Activated naive CD4-positive, alpha-beta T cell treated with anti-CD3 and anti-CD28 coated beads, Interleukin-2, amount 50 U/mL, for 72 hours (primary cell): Measurements from ENCODE around the gene C12orf56. TPM values are rescaled to one million over a fixed set of nuclear protein-coding genes. Genes with fewer than 3 reads are reported as not detected.
"Not testable (repeated sequence)": the region's sequence is repeated elsewhere in the genome, so short reads cannot be mapped to it uniquely, and the experiment has no call there.

ENCODE experiments used
- ATAC-seq, 2 donors: fragments of 150-1000 bp; cut with Tn5 transposase; 2 replicates each; pipeline ENCODE4 v1.10.0; 2021; ENCODE audit warnings: mild to moderate bottlenecking in 2 of 2, moderate library complexity in 2 of 2
- DNase-seq, 2 donors: peaks; one replicate each; pipeline ENCODE4 v3.0.0; 2021 to 2022; ENCODE audit warnings: low spot score in 2 of 2
- H3K27ac Mint-ChIP-seq, 2 donors: one replicate each; pipeline ENCODE4 v1.8.0; 2022; ENCODE audit warnings: mild to moderate bottlenecking in 2 of 2, mixed read lengths in 2 of 2
- H3K36me3 Mint-ChIP-seq, 2 donors: one replicate each; pipeline ENCODE4 v1.8.0; 2022; ENCODE audit warnings: mixed read lengths in 2 of 2
- H3K9me3 Mint-ChIP-seq, 2 donors: one replicate each; pipeline ENCODE4 v1.8.0; 2022; ENCODE audit warnings: mixed read lengths in 2 of 2
- total RNA-seq, 2 donors: library from RNA; stranded (reverse); gene quantifications; one replicate each; pipeline ENCODE4 v1.2.3, GENCODE V29; 2022

Gene C12orf56
- total RNA-seq, 2 donors from 2014 or later, result not detected

DNA sequence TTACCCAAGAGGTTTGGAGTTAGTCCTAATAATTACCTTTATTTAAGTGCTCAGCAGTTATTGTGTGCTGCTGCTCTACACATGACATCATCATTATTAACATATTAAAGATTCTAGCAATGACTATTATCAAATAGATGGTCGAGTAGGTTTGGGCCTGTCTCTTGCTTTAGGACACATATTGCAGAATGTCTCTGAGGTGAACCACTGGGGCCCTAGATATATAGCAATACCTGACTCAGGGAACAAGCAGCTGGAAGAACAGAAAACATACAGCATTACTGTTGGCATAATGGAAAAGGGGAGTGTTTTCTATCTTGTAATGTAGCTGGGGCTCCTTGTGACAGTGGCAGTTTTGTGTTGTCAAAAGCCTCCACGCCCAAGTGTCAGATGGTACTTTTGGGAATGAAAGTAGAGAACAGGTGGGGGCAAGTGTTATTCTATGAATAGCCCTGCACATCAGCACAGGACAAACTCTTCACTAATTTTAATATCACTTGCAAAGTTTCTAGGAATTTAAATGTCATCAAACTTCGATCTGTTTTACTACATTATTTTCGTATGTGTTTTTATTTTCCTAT, 54.6 kb downstream of the C12orf56 start:
- peaks cover 0 to 7% of the 10 kb centered on the region in 2 donors for H3K36me3 Mint-ChIP-seq
- no peak for DNase-seq
- no peaks in the 10 kb centered on the region for H3K9me3 Mint-ChIP-seq
- no peak overlapping the region for H3K27ac Mint-ChIP-seq
- no peak for ATAC-seq

GRCh38 chr12:64332938-64333337, 57.6 kb downstream of the C12orf56 start:
- H3K36me3 Mint-ChIP-seq, result no peaks in the 10 kb centered on the region
- peaks cover 0 to 5% of the 10 kb centered on the region in 2 donors for H3K9me3 Mint-ChIP-seq
- no peak for ATAC-seq
- peak overlapping the region in 1 of 2 donors; percentile 42 for H3K27ac Mint-ChIP-seq
- no peak for DNase-seq

DNA sequence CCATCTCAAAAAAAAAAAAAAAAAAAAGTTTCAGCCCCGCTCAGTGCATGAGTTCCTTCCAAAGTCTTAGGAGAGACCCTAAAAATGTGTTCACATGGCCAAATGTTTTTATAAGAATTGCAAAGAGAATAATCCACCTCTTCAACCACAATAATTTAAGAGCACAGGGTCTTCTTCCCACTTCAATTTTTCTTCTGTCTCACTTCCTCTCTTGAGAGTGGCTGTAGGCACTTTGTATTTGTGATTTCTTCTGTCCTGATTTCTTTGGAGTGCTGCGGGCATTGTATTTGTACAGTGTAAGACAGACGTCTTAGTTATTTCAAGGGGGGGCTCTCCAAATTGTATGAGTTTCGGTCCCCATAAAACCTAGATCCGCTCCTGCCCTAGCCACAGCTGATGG, 58.3 kb downstream of the C12orf56 start:
- peak overlapping the region in 1 of 2 donors; percentile 42 for H3K27ac Mint-ChIP-seq
- H3K9me3 Mint-ChIP-seq, result peaks cover 0 to 5% of the 10 kb centered on the region in 2 donors
- ATAC-seq (no peak), DNase-seq (no peak)
- H3K36me3 Mint-ChIP-seq, result no peaks in the 10 kb centered on the region

DNA sequence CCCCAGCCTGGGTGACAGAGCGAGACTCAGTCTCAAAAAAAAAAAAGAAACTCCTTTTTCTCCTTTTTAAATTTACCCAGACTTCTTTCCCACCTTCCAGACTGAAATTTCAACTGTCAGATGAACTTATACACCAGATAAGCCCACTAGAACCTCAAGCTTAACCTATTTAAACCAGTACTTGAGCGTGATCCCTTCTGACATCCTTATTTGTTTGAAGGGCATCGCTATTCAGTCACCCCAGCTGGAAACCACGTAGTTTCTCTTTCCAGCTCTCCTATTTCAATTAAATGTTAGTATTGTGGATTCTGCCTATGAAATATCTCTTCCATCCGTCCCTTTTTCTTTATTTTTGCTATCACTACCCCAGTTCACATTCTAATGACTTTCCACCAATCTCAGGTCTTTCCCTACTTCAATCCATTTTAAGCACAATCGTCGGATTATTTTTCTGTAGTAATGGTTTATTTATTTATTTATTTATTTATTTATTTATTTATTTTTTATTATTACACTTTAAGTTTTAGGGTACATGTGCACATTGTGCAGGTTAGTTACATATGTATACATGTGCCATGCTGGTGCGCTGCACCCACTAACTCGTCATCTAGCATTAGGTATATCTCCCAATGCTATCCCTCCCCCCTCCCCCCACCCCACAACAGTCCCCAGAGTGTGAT, 61.4 kb downstream of the C12orf56 start:
- H3K36me3 Mint-ChIP-seq, H3K27ac Mint-ChIP-seq, ATAC-seq, DNase-seq, H3K9me3 Mint-ChIP-seq: not testable (repeated sequence)

DNA sequence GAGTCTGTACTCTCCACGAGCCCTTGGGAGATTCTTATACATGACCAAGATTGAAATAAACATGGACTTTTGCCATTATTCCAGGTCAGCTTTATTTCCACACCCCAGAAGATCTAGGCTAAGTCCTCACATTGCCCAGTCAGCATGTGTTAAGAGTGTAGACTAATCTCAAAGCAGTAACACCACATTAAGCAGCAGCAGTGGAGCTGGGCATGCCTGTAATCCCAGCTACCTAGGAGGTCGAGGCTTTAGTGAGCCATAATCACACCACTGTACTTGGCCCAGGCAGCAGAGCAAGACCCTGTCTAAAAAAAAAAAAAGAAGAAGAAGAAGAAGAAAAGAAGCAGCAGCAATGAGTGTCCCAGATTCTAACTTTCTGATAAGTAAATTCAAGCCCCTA, 65.5 kb downstream of the C12orf56 start:
- Mint-ChIP-seq H3K27ac (no peak overlapping the region), H3K9me3 (peaks cover 0 to 1% of the 10 kb centered on the region in 2 donors), H3K36me3 (no peaks in the 10 kb centered on the region)
- ATAC-seq, result no peak
- DNase-seq, result no peak

DNA sequence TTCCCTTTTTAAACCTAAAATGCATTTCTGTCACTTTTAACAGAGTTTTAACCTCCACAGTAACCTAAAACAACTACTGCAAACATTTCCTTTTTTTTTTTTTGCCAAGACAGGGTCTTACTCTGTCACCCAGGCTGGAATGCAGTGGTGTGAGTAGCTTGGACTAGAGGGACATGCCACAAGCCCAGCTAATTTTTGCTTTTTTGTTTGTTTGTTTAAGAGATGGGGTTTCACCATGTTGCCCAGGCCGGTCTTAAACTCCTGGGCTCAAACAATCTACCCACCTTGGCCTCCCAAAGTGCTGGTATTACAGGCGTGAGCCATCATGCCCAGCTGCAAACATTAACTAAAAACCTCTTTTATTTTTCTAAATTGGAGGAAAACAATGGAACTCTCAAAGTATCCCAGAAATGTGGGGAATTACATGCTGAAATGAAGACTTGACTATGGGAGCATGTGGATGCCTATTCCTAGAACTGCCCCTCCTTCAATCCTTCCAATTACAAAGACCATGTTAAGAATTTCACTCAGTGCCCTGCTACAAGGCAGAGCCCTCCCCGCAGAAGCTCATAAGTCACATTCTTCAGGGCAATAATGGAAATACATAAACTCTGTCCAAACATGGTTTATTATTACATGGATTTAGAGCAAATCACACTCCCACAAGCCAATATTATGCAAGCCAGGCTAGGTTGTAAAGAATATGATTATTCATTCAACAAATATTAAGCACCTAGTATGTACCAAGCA, 66.9 kb downstream of the C12orf56 start:
- H3K27ac Mint-ChIP-seq, result no peak overlapping the region
- no peaks in the 10 kb centered on the region for H3K36me3 Mint-ChIP-seq
- no peaks in the 10 kb centered on the region for H3K9me3 Mint-ChIP-seq
- ATAC-seq, result no peak
- no peak for DNase-seq

DNA sequence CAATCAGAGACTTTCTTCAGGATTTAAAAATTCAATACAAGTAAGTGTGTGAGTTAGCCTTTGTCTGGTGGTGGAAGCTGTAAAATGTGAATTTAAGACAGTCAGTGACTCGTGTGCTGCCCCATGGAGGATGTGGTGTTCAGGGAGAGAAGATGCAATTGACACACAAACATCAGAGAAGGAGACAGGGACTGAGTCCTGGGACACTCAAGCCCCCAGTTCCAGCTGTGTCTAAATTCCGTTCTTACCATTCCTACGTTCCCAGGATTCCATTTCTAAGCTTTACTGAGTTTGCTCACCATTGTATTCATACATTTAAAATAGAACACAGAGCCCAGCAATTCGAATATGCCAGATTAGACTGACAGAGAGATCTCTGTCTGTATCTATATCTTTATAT, 67.6 kb downstream of the C12orf56 start:
- no peaks in the 10 kb centered on the region for H3K36me3 Mint-ChIP-seq
- ATAC-seq (no peak), DNase-seq (no peak)
- no peaks in the 10 kb centered on the region for H3K9me3 Mint-ChIP-seq
- no peak overlapping the region for H3K27ac Mint-ChIP-seq

GRCh38 chr12:64320611-64321010, 69.9 kb downstream of the C12orf56 start:
- Mint-ChIP-seq H3K27ac (no peak overlapping the region), H3K36me3 (no peaks in the 10 kb centered on the region), H3K9me3 (no peaks in the 10 kb centered on the region)
- no peak for ATAC-seq
- no peak for DNase-seq

GRCh38 chr12:64319540-64320225, 70.9 kb downstream of the C12orf56 start:
- not testable (repeated sequence) for ATAC-seq, H3K36me3 Mint-ChIP-seq, H3K9me3 Mint-ChIP-seq, DNase-seq, H3K27ac Mint-ChIP-seq

DNA sequence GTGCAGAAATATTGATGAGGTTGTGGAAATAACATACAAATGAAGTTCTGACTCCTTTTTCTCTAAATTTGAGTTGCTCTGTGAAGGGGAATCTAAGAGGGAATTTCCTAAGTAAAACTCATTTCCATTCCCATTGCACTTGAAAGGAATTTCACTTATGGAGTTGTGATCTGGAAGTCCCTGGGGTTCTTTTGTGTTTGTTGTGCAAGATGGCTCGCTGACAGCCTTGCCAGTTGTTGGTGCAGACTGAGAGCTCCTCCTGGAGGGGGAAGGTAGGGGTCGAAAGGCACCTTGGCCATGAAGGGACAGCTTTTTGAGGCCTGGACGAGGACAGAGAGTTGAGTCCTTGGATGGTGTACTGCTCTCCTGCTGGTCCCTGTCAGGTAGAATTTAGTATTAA, 72.0 kb downstream of the C12orf56 start:
- ATAC-seq (no peak), DNase-seq (no peak)
- Mint-ChIP-seq H3K9me3 (no peaks in the 10 kb centered on the region), H3K27ac (no peak overlapping the region), H3K36me3 (no peaks in the 10 kb centered on the region)

GRCh38 chr12:64311877-64312276, 78.7 kb downstream of the C12orf56 start:
- ATAC-seq, result no peak
- Mint-ChIP-seq H3K27ac (no peak overlapping the region), H3K36me3 (no peaks in the 10 kb centered on the region), H3K9me3 (no peaks in the 10 kb centered on the region)
- no peak for DNase-seq

GRCh38 chr12:64304571-64304970, 86.0 kb downstream of the C12orf56 start:
- ATAC-seq (no peak), DNase-seq (no peak)
- Mint-ChIP-seq H3K27ac (no peak overlapping the region), H3K36me3 (no peaks in the 10 kb centered on the region), H3K9me3 (no peaks in the 10 kb centered on the region)

- ATAC-seq (no peak), DNase-seq (no peak)
- no peaks in the 10 kb centered on the region for H3K36me3 Mint-ChIP-seq
- H3K9me3 Mint-ChIP-seq, result peaks cover 0 to 3% of the 10 kb centered on the region in 2 donors
- no peak overlapping the region for H3K27ac Mint-ChIP-seq
Observed at GRCh38 chr12:64299628-64300027, 90.9 kb downstream of the C12orf56 start.

DNA sequence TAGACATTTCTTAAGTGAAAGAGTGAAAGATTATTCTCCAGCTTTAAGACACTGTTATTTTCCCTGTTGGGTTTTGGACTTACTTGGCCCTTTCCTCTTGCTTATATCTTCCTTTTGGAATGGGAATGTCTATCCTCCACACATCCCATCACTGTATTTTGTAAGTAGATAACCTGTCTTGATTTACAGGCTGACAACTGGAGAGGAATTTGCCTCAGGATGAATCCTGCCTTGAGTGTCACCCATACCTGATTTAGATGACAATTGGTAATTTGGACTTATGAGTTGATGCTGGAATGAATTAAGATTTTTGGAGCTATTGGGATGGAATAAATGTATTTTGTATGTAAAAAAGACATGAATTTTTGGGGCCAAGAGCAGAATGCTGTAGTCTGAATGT, 94.3 kb downstream of the C12orf56 start:
- Mint-ChIP-seq H3K27ac (no peak overlapping the region), H3K36me3 (no peaks in the 10 kb centered on the region), H3K9me3 (peaks cover 0 to 3% of the 10 kb centered on the region in 2 donors)
- DNase-seq (no peak), ATAC-seq (no peak)

- ATAC-seq, result peak in 1 of 2 donors; percentile 29
- H3K27ac Mint-ChIP-seq, result no peak overlapping the region
Observed at GRCh38 chr12:64293654-64294364, 96.7 kb downstream of the C12orf56 start.

DNA sequence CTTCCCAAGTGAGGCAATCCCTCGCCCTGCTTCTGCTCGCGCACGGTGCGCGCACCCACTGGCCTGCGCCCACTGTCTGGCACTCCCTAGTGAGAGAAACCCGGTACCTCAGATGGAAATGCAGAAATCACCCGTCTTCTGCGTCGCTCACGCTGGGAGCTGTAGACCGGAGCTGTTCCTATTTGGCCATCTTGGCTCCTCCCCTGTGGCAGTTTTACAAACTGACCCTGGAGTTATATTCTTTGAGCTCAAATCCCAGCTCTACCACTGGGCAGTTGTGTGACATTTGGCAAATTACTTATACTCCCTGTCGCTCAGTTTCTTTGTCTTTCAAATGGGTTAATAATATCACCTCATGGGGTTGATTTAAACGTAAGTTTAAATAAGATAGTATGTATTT, 97.4 kb downstream of the C12orf56 start:
- not testable (repeated sequence) for DNase-seq, ATAC-seq, H3K36me3 Mint-ChIP-seq, H3K9me3 Mint-ChIP-seq, H3K27ac Mint-ChIP-seq

More at GRCh38 chr12:64293654-64294364, 96.7 kb downstream of the C12orf56 start:
- DNase-seq, result no peak
- no peaks in the 10 kb centered on the region for H3K36me3 Mint-ChIP-seq
- H3K9me3 Mint-ChIP-seq, result peaks cover 0 to under 1% of the 10 kb centered on the region in 2 donors
